Stomach (tissue), 4 donors: ENCODE measurements around the gene N4BP2.

Experiments
- CTCF ChIP-seq, 7 experiments: fragments of 450-650 bp in 4 of 7; fragments of 200-600 bp in 3 of 7; sonication (generic) in 3 of 7; IDR thresholded peaks; one replicate each; pipeline ENCODE4 v1.5.1; 2016 to 2019; ENCODE audit warnings: antibody characterized with exemption in 7 of 7, control low read depth in 2 of 7, mild to moderate bottlenecking in 1 of 7
- POLR2A ChIP-seq, 4 donors: fragments of 450-650 bp; IDR thresholded peaks; one replicate each; pipeline ENCODE4 v1.6.1; 2016; ENCODE audit warnings: antibody characterized with exemption in 4 of 4, control low read depth in 2 of 4, mild to moderate bottlenecking in 1 of 4, moderate library complexity in 1 of 4
- POLR2AphosphoS5 ChIP-seq, 3 donors: sonication (generic); formaldehyde crosslinking; IDR thresholded peaks; one replicate each; pipeline ENCODE4 v1.6.1; 2016; ENCODE audit warnings: antibody characterized with exemption in 3 of 3

- no peak for TF ChIP-seq POLR2AphosphoS5 (IDR thresholded peaks at IDR 0.05)
- no peak for TF ChIP-seq POLR2A (IDR thresholded peaks at IDR 0.05)
- no peak for TF ChIP-seq CTCF (IDR thresholded peaks at IDR 0.05)
Observed at GRCh38 chr4:40187386-40187906, 130.8 kb downstream of the N4BP2 start.
